AG08395 (cell line): Measurements from ENCODE around the gene ZNF668.

Experiments
- DNase-seq: peaks from one replicate; pipeline ENCODE4 v3.0.0; 2012; ENCODE audit warnings: mixed read lengths, low spot score

Gene ZNF668

DNA sequence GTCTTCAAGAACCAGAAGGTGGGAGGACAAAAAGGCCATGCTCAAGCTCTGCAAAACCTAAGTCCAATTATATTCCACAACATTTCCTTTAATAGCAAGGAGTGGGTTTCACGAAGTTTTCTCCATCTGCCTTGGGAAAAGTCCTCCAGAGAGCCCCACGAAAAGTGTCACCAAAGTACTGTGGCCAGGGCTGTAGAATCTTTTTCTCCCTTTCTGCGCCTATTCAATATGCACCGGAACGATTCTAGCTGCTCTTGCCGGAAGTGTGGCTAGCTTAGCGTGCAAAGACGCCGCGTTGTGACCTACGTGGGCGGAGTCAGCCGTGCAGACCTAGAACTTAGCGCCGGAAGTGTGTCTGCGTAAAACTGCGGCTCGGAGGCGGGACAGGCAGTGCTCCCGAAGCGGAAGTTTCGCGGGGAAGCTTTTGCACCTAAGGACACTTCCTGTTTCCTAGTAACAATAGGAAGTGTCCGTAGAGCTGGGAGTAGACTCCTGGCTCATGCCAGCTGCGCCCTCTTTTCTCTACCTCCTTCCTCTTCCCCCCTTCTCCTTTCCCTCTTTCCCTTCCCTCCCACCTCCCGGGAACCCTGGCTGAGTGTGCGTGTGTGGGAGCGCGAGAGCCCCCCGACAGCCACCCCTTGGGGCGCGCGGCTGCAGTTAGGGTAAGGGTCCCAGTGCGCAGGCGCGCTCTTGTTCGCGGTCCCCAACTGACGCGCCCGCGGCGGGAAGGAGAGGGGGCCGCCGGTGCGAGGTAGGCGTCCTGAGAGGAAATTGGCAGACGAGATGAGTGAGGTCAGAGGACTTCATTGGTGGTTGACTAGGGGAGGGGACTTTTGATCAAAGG is at the start of gene ZNF668, which contains the start of gene ZNF646:
Gene ZNF668 (minus strand): TSS at position 271 of the 844 bp plus-strand sequence. CDS start 9,781 bp downstream, outside the sequence.
Gene ZNF646 (plus strand): TSS at position 453 of the 844 bp plus-strand sequence. CDS start 1,903 bp downstream, outside the sequence.
- DNase-seq: peak; percentile 97

DNA sequence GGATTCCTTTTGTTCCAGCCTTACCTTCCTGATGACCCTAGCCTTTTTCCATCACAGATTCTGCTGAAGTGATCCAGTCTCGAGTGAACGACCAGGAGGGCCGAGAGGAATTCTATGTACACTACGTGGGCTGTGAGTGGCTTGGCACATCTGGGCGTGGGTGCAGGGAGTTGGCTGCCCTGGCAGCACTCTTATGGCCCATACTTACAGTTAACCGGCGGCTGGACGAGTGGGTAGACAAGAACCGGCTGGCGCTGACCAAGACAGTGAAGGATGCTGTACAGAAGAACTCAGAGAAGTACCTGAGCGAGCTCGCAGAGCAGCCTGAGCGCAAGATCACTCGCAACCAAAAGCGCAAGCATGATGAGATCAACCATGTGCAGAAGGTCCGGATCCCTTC is 46.1 kb upstream of the ZNF668 start:
- no peak for DNase-seq

- peak; percentile 66 for DNase-seq
Measured at GRCh38 chr16:31118223-31119155, 44.4 kb upstream of the ZNF668 start.

DNA sequence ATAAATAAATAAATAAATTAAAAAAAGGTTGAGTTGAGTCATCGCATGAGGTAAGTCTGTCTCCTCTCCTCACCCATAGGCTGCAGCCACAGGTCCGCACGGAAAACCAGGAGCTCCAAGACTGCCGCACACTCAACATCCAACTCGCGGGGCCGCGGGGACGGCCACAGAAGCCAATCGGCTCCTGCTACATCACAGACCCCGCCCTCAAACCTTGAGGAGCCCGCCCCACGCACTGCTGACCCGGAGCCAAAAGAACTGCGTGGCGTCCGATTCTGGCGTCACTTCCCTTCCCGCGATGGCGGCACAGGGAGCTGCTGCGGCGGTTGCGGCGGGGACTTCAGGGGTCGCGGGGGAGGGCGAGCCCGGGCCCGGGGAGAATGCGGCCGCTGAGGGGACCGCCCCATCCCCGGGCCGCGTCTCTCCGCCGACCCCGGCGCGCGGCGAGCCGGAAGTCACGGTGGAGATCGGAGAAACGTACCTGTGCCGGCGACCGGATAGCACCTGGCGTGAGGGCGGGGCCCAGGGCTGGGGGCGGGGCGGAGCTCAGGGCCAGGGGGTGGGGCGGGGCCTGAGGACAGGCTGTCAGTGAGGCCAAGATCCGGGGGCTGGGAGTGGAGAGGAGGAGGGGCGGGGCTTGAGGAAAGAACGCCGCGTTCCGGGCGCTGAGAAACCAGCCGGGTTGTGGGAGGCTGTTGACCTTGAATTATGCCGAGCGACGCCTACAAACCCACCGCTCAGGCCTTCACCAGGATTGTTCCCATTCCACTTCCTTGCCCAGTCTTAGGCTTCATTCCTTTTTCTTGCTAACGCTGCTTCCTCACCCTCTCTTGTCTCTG is 43.6 kb upstream of the ZNF668 start, which contains the start of gene KAT8:
Gene KAT8 (plus strand): TSS at position 281 of the 839 bp plus-strand sequence. CDS start 18 bp downstream, at position 299.
- peak; percentile 97 for DNase-seq

GRCh38 chr16:31114468-31114867 is 40.4 kb upstream of the ZNF668 start:
- DNase-seq: no peak

DNA sequence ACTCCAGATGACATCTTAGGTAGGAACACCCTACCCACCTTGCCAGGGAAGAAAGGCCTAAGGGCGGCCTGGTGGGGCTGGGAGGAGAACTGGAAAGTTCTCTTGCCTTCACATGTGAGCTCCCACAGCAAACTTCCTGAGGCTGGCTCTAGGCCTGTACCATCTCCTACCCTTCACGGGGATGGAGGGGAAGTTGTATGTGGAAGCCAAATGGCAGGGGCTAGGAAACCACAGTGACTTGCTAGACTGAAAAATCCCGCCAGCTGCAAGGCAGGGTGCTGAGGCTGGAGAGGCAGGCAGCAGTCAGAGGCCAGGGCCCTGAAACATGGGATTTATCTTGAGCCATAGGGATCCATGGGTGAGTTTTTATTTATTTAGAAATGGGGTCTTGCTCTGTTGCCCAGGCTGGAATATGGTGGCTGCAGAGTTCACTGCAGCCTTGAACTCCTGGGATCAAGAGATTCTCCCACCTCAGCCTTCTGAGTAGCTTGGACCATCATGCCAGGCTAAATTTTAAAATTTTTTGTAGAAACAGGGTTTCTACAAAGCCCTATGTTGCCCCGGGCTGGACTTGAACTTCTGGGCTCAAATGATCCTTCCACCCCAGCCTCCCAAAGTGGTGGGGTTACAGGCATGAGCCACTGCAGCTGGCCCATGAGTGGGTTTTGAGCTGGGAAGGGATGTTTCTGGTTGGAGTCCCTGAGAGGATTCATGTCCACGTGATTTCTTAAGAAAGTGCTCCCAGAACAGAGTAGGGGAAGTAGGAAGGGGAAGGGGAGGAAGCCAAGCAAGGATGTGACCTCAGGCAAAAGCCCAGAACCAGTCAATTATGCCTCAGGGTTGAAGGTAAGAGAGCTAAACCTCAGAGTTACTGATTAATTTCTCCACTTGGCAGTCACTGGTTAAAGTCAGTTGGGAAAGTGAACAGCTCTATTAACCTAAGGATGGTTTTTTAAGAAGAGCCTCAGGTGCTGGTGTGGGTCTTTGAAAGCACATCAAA is 39.4 kb upstream of the ZNF668 start:
- DNase-seq: no peak

DNA sequence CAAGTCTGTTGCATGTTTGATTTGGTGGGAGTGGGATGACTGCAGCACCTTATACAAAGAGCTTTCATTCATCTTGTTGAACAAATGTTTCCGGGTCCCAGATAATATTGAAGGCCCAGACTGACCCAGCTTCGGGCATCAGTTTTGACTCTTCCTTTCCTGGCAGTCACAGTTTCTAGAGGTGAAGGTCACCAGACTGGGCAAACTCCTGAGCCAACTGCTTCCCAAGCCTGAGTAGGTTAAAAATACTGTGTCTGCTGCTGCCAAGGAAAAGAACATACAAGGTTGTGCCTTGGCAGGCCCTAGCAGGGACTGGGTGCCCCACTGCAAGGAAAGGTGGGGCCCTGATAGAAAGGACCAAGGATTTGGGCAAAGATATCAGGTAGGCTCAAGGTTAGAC is 38.7 kb upstream of the ZNF668 start:
- no peak for DNase-seq

DNA sequence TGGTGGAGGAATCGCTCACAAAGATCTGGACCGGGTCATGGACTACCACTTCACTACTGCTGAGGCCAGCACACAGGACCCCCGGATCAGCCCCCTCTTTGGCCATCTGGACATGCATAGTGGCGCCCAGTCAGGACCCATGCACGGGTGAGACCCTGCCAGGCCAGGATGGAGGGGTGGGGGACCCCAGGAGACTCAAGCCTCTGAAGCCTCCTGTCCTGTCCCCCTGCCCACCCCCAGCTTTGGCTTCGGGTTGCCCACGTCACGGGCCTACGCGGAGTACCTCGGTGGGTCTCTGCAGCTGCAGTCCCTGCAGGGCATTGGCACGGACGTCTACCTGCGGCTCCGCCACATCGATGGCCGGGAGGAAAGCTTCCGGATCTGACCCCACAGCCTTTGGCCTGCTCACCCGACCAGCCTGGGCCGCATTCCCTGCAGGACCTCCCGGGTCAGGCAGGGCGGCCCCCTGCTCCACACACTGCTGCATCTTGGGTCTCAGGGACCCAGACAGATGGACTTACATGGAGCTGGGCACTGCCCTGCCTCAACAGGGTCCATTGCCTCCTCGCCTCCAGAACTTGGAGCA is 37.9 kb upstream of the ZNF668 start:
- no peak for DNase-seq

DNA sequence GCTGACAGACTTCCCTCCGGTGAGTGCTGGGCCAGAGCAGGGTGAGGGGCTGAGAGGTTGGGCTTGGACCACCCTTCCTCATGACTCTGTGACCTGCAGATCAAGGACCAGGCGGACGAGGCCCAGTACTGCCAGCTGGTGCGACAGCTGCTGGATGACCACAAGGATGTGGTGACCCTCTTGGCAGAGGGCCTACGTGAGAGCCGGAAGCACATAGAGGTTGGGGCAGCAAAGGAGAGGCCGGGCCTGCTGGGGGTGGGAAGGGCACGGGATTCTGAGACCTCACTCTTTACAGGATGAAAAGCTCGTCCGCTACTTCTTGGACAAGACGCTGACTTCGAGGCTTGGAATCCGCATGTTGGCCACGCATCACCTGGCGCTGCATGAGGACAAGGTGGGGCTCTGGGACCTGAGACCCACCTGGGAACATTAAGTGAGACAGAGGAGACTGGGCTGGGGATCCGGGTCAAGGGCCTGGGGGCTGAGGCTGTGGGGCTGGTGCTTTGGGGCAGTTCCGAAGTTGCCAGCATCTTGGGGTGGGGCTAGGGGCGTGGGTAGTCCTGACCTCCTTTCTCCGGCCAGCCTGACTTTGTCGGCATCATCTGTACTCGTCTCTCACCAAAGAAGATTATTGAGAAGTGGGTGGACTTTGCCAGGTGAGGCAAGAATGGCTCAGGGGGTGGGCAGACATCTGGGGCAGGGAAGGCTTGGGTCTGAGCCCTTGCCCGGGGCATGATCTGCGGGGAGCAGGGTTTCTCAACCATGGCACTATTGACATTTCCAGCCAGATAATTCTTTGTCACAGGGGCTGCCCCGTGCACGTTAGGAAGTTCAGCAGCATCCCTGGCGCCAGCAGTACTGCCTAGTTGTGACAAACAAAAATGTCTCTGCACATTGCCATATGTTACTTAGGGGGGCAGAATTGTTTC is 36.3 kb upstream of the ZNF668 start:
- DNase-seq: no peak

GRCh38 chr16:31109622-31110021 is 35.6 kb upstream of the ZNF668 start:
- no peak for DNase-seq

DNA sequence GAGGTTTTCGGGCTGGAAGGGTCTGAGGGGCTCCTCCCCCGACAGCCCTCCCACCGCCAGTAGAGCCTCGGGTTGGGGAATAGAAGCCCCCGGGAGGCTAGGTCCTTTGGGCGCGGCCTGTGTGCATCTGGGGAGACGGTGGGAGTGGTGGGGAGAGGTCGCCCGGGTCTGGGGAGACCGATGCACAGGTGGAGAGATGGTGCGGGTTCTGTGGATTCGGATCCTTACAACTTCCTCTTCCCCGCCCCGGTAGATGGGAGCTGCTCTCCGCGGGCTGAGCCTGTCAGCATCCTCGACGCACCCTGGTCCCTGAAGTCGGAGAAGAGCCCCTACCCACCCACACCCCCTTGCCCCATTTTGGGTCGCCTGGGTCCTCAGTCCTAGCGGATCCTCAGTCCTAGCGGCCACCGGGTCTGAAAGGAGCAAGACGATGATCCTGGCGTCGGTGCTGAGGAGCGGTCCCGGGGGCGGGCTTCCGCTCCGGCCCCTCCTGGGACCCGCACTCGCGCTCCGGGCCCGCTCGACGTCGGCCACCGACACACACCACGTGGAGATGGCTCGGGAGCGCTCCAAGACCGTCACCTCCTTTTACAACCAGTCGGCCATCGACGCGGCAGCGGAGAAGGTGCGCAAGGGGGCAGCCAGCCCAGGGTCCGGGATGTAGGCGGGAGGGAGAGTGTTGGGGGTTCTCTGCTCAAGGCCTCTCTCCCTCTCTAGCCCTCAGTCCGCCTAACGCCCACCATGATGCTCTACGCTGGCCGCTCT is 34.9 kb upstream of the ZNF668 start:
- no peak for DNase-seq

DNA sequence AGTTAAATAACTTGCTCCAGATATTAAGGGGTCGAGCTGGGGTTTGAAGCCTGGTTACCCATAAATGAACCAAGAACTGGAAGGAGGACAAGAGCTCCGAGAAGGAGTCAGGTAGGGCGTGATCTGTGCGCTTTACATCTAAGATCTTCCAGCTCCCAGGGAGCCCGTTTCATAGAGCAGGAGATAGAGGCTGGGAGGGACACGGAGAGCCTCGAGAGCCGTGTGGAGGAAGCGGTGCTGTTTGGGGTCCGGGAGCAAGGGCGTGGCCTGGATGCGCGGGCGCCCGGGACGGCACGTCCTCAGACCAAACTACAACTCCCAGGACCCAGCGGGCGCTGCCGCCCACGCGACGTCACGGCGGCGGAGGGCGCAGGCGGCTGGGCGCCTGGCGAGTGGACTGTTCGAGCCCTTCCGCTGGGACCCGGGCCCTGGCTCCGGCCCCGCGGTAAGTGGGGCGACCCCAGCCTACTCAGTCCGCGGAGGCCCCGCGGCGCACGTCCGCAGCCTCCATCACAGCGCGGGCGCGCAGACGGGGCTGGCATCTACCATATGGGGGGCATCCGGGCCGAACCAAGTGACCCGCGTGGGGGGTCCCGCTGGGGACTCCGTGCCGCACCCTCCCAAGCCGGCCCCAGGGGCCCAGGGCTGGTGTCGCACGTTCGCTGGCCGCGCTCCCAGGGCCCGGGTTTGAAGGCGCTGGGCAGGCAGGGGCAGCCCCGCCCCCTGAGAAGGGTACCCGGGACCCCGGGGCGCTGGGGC is 34.2 kb upstream of the ZNF668 start, which contains the start of gene BCKDK:
Gene BCKDK (plus strand): TSS at position 352 of the 759 bp plus-strand sequence. CDS start 838 bp downstream, outside the sequence.
- DNase-seq: peak; percentile 85

DNA sequence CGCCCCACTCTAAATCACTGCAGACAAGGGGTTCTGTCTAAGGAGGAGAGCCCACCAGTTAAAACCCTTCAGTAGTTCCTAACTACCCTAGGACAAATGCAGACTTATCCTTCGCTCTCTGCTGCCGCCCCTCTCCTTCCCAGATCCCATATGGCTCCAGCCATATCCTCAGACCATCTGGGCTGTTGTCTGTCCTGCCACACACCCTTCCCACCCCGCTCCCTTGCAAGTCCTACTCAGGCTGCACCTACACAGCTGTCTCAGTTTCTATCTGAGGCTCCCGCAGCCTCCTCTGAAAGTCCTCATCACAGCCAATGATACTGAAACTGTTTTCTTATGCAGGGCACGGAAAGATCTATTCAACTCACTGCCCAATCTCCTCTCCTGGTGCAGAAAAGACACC is 33.4 kb upstream of the ZNF668 start:
- DNase-seq: no peak

GRCh38 chr16:31106509-31107464 is 32.7 kb upstream of the ZNF668 start:
- DNase-seq: no peak

- DNase-seq: peak; percentile 89
Measured at GRCh38 chr16:31105677-31106213, 31.7 kb upstream of the ZNF668 start.
